HL-60 (cell line): ENCODE data around the gene TXNDC12.

Experiments used
- DNase-seq, 2 experiments: peaks; one replicate each; pipeline ENCODE4 v3.0.0-alpha.2; 2010 to 2020; ENCODE audit warnings: low read depth in 1 of 2, low spot score in 1 of 2
- H3K27ac ChIP-seq: fragments of 250-450 bp; sonication (Bioruptor Pico); replicated peaks from 2 replicates; pipeline ENCODE4 v1.5.1; 2020; ENCODE audit warnings: mild to moderate bottlenecking, moderate library complexity
- H3K27me3 ChIP-seq: fragments of 250-450 bp; sonication (Bioruptor Pico); 2 replicates; pipeline ENCODE4 v1.5.1; 2021; ENCODE audit warnings: mild to moderate bottlenecking, moderate library complexity; ENCODE audit not compliant: insufficient read depth, poor library complexity, severe bottlenecking
- H3K4me3 ChIP-seq: replicated peaks from 2 replicates; pipeline ENCODE4 v1.5.1; 2011; ENCODE audit warnings: mild to moderate bottlenecking, control low read depth, low read length; ENCODE audit not compliant: insufficient read depth
- CTCF ChIP-seq: IDR thresholded peaks from one replicate; pipeline ENCODE4 v1.5.1; 2011; ENCODE audit warnings: low read length, control low read depth, inconsistent platforms; ENCODE audit not compliant: insufficient read depth
- GABPA ChIP-seq: IDR thresholded peaks from 2 replicates; pipeline ENCODE4 v1.6.1; 2012; ENCODE audit warnings: low read depth
- POLR2AphosphoS5 ChIP-seq: IDR thresholded peaks from 2 replicates; pipeline ENCODE4 v1.6.1; 2012; ENCODE audit warnings: low read depth
- REST ChIP-seq: IDR thresholded peaks from 2 replicates; pipeline ENCODE4 v1.6.1; 2012; ENCODE audit warnings: low read depth; ENCODE audit not compliant: insufficient replicate concordance
- SPI1 ChIP-seq: IDR thresholded peaks from 2 replicates; pipeline ENCODE4 v1.6.1; 2012; ENCODE audit warnings: low read depth, mild to moderate bottlenecking, borderline replicate concordance

Gene TXNDC12

GRCh38 chr1:51988254-51988653 is 66.7 kb downstream of the TXNDC12 start:
- peaks cover 22% of the 10 kb centered on the region for H3K27me3 ChIP-seq
- TF ChIP-seq GABPA (no peak), POLR2AphosphoS5 (no peak), SPI1 (no peak), CTCF (no peak), REST (no peak)
- H3K27ac ChIP-seq, result no peak overlapping the region
- no peak for DNase-seq
- H3K4me3 ChIP-seq, result no peak overlapping the region

GRCh38 chr1:51986718-51987117 is 68.3 kb downstream of the TXNDC12 start:
- peaks cover 18% of the 10 kb centered on the region for H3K27me3 ChIP-seq
- no peak overlapping the region for H3K4me3 ChIP-seq
- no peak overlapping the region for H3K27ac ChIP-seq
- no peak for TF ChIP-seq SPI1
- no peak for TF ChIP-seq CTCF
- no peak for TF ChIP-seq REST
- no peak for TF ChIP-seq POLR2AphosphoS5
- TF ChIP-seq GABPA, result no peak
- no peak for DNase-seq

GRCh38 chr1:51982161-51982560 is 72.8 kb downstream of the TXNDC12 start:
- H3K27me3 ChIP-seq, result peaks cover under 1% of the 10 kb centered on the region
- no peak overlapping the region for H3K4me3 ChIP-seq
- no peak overlapping the region for H3K27ac ChIP-seq
- no peak for TF ChIP-seq POLR2AphosphoS5
- TF ChIP-seq GABPA, result no peak
- TF ChIP-seq CTCF, result no peak
- TF ChIP-seq REST, result no peak
- no peak for TF ChIP-seq SPI1
- no peak for DNase-seq
